ENCODE data around the gene CABCOCO1.

CABCOCO1 gene

GRCh38 chr10:61628151-61628874 is 34.4 kb upstream of the CABCOCO1 start:
- Histone ChIP-seq H3K36me3 (ENCODE audit: insufficient read depth, low read length) (no peaks in the 10 kb centered on the region), H3K4me3 (ENCODE audit: low read length) (peak overlapping the region; percentile 35), H3K9me3 (replicated peaks; ENCODE audit: low read length) (no peaks in the 10 kb centered on the region), H3K27me3 (ENCODE audit: control insufficient read depth, insufficient read depth, low read length) (no peaks in the 10 kb centered on the region), H3K4me2 (ENCODE audit: low read length) (peak overlapping the region; percentile 74), H3K4me1 (ENCODE audit: control insufficient read depth, insufficient read depth, low read length) (peaks cover 43% of the 10 kb centered on the region), H3K9ac (ENCODE audit: low read depth, low read length) (peak overlapping the region; percentile 80)

GRCh38 chr10:61628875-61629513 is 33.7 kb upstream of the CABCOCO1 start:
- Histone ChIP-seq H3K4me1 (ENCODE audit: control insufficient read depth, insufficient read depth, low read length) (peaks cover 43% of the 10 kb centered on the region), H3K36me3 (ENCODE audit: insufficient read depth, low read length) (no peaks in the 10 kb centered on the region), H3K9ac (ENCODE audit: low read depth, low read length) (peak overlapping the region; percentile 80), H3K9me3 (replicated peaks; ENCODE audit: low read length) (no peaks in the 10 kb centered on the region), H3K4me3 (ENCODE audit: low read length) (peak overlapping the region; percentile 35), H3K27me3 (ENCODE audit: control insufficient read depth, insufficient read depth, low read length) (no peaks in the 10 kb centered on the region), H3K4me2 (ENCODE audit: low read length) (peak overlapping the region; percentile 74)

DNA sequence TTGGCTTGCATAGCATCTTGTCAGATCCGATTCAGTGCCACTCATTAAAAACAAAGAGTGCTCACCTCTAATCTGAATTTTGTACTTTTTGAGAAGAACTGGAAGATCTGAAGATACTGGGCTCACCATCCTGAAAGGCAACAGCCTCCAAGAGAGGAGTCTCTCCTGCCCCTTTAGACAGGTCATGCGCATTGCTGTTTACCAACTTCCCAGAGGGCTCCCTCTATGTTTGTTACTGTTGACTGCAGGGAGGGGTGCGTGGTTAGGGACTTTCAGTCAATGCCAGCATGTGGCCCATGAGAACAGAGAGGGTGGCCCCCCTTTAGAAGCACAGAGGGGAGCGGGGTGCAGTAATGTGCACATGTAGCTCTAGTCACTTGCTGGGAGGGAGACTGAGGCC is 33.2 kb upstream of the CABCOCO1 start:
- peak overlapping the region; percentile 57 for H3K9ac ChIP-seq (ENCODE audit: low read depth, low read length)
- H3K36me3 ChIP-seq (ENCODE audit: insufficient read depth, low read length), result no peaks in the 10 kb centered on the region
- H3K27me3 ChIP-seq (ENCODE audit: control insufficient read depth, insufficient read depth, low read length), result no peaks in the 10 kb centered on the region
- H3K4me1 ChIP-seq (ENCODE audit: control insufficient read depth, insufficient read depth, low read length), result peaks cover 47% of the 10 kb centered on the region
- no peaks in the 10 kb centered on the region for H3K9me3 ChIP-seq (replicated peaks; ENCODE audit: low read length)
- H3K4me2 ChIP-seq (ENCODE audit: low read length), result peak overlapping the region; percentile 55
- H3K4me3 ChIP-seq (ENCODE audit: low read length), result no peak overlapping the region

DNA sequence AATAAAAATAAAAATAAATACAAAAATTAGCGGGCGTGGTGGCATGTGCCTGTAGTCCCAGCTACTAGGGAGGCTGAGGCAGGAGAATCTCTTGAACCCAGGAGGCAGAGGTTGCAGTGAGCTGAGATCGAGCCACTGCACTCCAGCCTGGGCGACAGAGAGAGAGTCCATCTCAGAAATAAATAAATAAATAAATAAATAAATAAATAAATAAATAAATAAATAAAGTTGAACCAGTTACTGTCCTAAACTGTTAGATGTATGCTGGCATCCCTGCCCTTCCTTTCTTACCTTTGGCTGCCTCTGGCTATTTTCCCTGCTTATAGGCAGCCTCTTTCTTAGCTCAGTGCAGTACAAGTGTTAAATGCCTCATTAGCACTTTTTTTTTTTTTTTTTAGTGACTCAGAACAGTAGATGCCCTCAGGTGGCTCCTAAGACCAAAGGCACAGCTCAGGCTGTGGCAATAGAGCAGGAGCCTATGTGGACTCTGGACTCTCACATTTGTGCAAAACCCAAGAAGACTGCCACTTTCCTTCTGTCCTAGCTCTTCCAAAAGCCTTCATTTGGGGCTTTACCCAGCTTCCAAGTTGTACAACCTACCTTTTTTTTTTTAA is 30.6 kb upstream of the CABCOCO1 start:
- peaks cover 67% of the 10 kb centered on the region for H3K4me1 ChIP-seq (ENCODE audit: control insufficient read depth, insufficient read depth, low read length)
- H3K9ac ChIP-seq (ENCODE audit: low read depth, low read length), result no peak overlapping the region
- H3K9me3 ChIP-seq (replicated peaks; ENCODE audit: low read length), result no peaks in the 10 kb centered on the region
- H3K4me3 ChIP-seq (ENCODE audit: low read length), result no peak overlapping the region
- H3K36me3 ChIP-seq (ENCODE audit: insufficient read depth, low read length), result no peaks in the 10 kb centered on the region
- no peaks in the 10 kb centered on the region for H3K27me3 ChIP-seq (ENCODE audit: control insufficient read depth, insufficient read depth, low read length)
- H3K4me2 ChIP-seq (ENCODE audit: low read length), result no peak overlapping the region

DNA sequence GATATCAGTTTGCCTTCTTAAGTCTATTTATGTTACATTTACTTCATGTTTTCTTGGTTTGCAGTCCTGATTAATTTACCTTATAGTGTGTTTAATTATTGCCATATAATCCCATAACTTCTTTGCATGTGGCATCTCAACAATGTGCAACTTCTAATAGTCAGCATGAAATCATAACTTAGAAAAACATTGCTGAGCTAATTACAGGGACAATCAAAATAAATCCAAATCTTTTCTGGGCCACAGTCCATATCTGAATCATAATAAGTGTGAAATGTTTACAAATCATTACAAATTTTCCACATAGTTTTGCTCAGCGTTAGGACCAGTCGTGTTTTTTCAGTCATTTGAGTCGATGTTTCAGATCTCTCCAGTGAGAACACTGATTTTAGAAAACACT is 29.1 kb upstream of the CABCOCO1 start:
- Histone ChIP-seq H3K4me3 (ENCODE audit: low read length) (no peak overlapping the region), H3K9ac (ENCODE audit: low read depth, low read length) (peak overlapping the region; percentile 53), H3K9me3 (replicated peaks; ENCODE audit: low read length) (no peaks in the 10 kb centered on the region), H3K4me2 (ENCODE audit: low read length) (peak overlapping the region; percentile 21), H3K4me1 (ENCODE audit: control insufficient read depth, insufficient read depth, low read length) (peaks cover 53% of the 10 kb centered on the region), H3K27me3 (ENCODE audit: control insufficient read depth, insufficient read depth, low read length) (no peaks in the 10 kb centered on the region), H3K36me3 (ENCODE audit: insufficient read depth, low read length) (no peaks in the 10 kb centered on the region)

GRCh38 chr10:61634746-61635145 is 28.0 kb upstream of the CABCOCO1 start:
- Histone ChIP-seq H3K4me1 (ENCODE audit: control insufficient read depth, insufficient read depth, low read length) (peaks cover 44% of the 10 kb centered on the region), H3K4me3 (ENCODE audit: low read length) (no peak overlapping the region), H3K4me2 (ENCODE audit: low read length) (peak overlapping the region; percentile 21), H3K9me3 (replicated peaks; ENCODE audit: low read length) (no peaks in the 10 kb centered on the region), H3K9ac (ENCODE audit: low read depth, low read length) (peak overlapping the region; percentile 53), H3K27me3 (ENCODE audit: control insufficient read depth, insufficient read depth, low read length) (no peaks in the 10 kb centered on the region), H3K36me3 (ENCODE audit: insufficient read depth, low read length) (no peaks in the 10 kb centered on the region)

GRCh38 chr10:61635471-61635870 is 27.3 kb upstream of the CABCOCO1 start:
- Histone ChIP-seq H3K4me2 (ENCODE audit: low read length) (peak overlapping the region; percentile 2), H3K4me3 (ENCODE audit: low read length) (peak overlapping the region; percentile 12), H3K9ac (ENCODE audit: low read depth, low read length) (peak overlapping the region; percentile 41), H3K9me3 (replicated peaks; ENCODE audit: low read length) (no peaks in the 10 kb centered on the region), H3K36me3 (ENCODE audit: insufficient read depth, low read length) (no peaks in the 10 kb centered on the region), H3K27me3 (ENCODE audit: control insufficient read depth, insufficient read depth, low read length) (no peaks in the 10 kb centered on the region), H3K4me1 (ENCODE audit: control insufficient read depth, insufficient read depth, low read length) (peaks cover 48% of the 10 kb centered on the region)

DNA sequence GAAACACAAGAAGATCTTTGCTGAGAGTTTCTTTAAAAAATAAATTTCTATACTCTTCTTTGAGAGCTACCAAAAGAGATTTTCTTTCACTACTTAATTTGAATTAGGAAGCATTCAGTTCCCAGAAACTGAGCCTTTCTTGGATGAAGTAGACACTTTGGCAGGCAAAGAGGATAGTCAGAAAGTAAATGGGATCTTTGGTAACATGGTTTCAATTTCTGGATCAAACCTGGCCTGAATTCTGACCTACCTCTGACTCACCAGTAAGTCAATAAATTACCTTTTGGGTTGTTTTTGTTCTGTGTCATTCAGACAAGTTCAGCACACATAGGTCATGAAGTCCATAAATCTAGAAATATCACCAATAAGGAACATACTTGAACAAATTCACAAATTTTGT is 26.8 kb upstream of the CABCOCO1 start:
- Histone ChIP-seq H3K4me2 (ENCODE audit: low read length) (peak overlapping the region; percentile 2), H3K27me3 (ENCODE audit: control insufficient read depth, insufficient read depth, low read length) (no peaks in the 10 kb centered on the region), H3K9me3 (replicated peaks; ENCODE audit: low read length) (no peaks in the 10 kb centered on the region), H3K4me3 (ENCODE audit: low read length) (no peak overlapping the region), H3K9ac (ENCODE audit: low read depth, low read length) (peak overlapping the region; percentile 41), H3K4me1 (ENCODE audit: control insufficient read depth, insufficient read depth, low read length) (peaks cover 48% of the 10 kb centered on the region), H3K36me3 (ENCODE audit: insufficient read depth, low read length) (no peaks in the 10 kb centered on the region)

- Histone ChIP-seq H3K4me3 (ENCODE audit: low read length) (no peak overlapping the region), H3K9ac (ENCODE audit: low read depth, low read length) (no peak overlapping the region), H3K9me3 (replicated peaks; ENCODE audit: low read length) (no peaks in the 10 kb centered on the region), H3K36me3 (ENCODE audit: insufficient read depth, low read length) (no peaks in the 10 kb centered on the region), H3K4me2 (ENCODE audit: low read length) (no peak overlapping the region), H3K4me1 (ENCODE audit: control insufficient read depth, insufficient read depth, low read length) (peaks cover 42% of the 10 kb centered on the region), H3K27me3 (ENCODE audit: control insufficient read depth, insufficient read depth, low read length) (no peaks in the 10 kb centered on the region)
Measured at GRCh38 chr10:61639952-61640351, 22.8 kb upstream of the CABCOCO1 start.

- peaks cover 33% of the 10 kb centered on the region for H3K4me1 ChIP-seq (ENCODE audit: control insufficient read depth, insufficient read depth, low read length)
- no peaks in the 10 kb centered on the region for H3K27me3 ChIP-seq (ENCODE audit: control insufficient read depth, insufficient read depth, low read length)
- no peak overlapping the region for H3K9ac ChIP-seq (ENCODE audit: low read depth, low read length)
- H3K9me3 ChIP-seq (replicated peaks; ENCODE audit: low read length), result no peaks in the 10 kb centered on the region
- H3K36me3 ChIP-seq (ENCODE audit: insufficient read depth, low read length), result no peaks in the 10 kb centered on the region
- no peak overlapping the region for H3K4me2 ChIP-seq (ENCODE audit: low read length)
- no peak overlapping the region for H3K4me3 ChIP-seq (ENCODE audit: low read length)
Measured at GRCh38 chr10:61640856-61641255, 21.9 kb upstream of the CABCOCO1 start.

DNA sequence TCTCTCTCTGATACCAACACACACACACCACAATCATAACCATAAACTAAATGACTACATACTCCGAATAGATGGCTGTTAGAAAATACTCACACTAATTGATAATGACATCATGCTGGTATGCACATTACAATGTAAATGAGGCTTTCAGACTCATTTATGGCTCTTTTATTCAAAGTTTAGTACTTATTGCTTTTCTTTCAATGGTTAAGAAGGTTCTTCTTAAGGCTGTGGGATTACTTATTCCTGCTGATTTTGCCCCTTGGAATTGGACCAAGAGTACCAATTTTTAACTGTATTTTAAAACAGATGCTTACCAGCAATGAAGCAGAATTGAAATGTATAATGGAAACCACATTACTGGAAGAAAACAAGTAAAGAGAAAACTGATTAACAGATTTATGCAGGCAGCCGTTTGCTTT is 20.6 kb upstream of the CABCOCO1 start:
- no peaks in the 10 kb centered on the region for H3K9me3 ChIP-seq (replicated peaks; ENCODE audit: low read length)
- no peaks in the 10 kb centered on the region for H3K36me3 ChIP-seq (ENCODE audit: insufficient read depth, low read length)
- no peak overlapping the region for H3K4me3 ChIP-seq (ENCODE audit: low read length)
- no peak overlapping the region for H3K9ac ChIP-seq (ENCODE audit: low read depth, low read length)
- no peaks in the 10 kb centered on the region for H3K27me3 ChIP-seq (ENCODE audit: control insufficient read depth, insufficient read depth, low read length)
- peaks cover 25% of the 10 kb centered on the region for H3K4me1 ChIP-seq (ENCODE audit: control insufficient read depth, insufficient read depth, low read length)
- peak overlapping the region; percentile 64 for H3K4me2 ChIP-seq (ENCODE audit: low read length)

Measured in skeletal muscle satellite cell (primary cell).